ENCODE results near the gene FFAR1. TPM values are rescaled to one million over a fixed set of nuclear protein-coding genes. Genes with fewer than 3 reads are reported as not detected.
"Not testable (repeated sequence)": the region's sequence is repeated elsewhere in the genome, so short reads cannot be mapped to it uniquely, and the experiment has no call there.

Gene FFAR1
- total RNA-seq, 4 donors from 2014 or later: 0.32 TPM; not detected in 3

DNA sequence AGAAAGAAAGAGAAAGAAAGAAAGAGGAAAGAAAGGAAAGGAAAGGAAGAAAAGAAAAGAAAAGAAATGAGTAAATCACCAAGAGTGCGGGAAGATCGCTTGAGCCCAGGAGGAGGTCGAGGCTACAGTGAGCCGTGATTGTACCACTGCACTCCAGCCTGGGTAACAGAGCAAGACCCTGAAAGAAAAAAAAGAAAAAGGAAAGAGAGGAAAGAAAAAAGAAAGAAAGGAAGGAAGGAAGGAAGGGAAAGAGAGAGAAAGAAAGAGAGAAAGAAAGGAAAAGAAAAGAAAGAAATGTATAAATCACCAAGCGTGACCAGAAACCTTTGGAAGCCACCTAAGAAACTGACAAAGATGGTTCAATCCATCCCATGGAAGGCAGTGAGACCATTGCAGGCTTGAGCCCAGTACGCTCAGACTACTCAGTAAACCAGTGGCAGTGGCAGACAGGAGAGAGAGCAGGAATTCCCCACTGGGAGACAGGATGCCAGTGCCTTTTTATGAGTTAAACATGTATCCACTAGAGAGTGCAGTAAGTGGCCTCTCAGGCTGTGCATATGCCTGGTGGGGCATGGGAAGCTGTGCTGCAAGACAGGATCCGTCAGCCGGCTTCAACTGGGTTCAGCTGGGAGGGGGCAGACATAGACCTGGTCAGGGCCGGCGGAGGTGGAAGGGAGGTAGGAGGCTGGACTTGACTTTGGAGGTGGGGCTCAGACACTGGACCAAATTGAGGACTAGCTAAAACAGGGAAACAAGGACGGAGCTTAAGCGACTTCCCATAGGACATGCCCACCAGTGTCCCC, 28.0 kb downstream of the FFAR1 start:
- in situ Hi-C loops (cut with MboI; ENCODE audit: low pct_ligation_motif_present in 1 of 4, low pct_unique_long_range_greater_than_20kb in 1 of 4, low sequenced_read_pairs in 3 of 4) (no loop called here), intact Hi-C loops (cut with DNase I; ENCODE audit: low total_unique reads) (no loop called here)
- no peaks in the 10 kb centered on the region for H3K36me3 ChIP-seq
- no peaks in the 10 kb centered on the region for H3K9me3 ChIP-seq
- no peaks in the 10 kb centered on the region for H3K27me3 ChIP-seq
- no peak overlapping the region for H3K27ac ChIP-seq
- TF ChIP-seq EP300 (IDR thresholded peaks at IDR 0.05; ENCODE audit: low read depth): no peak
- TF ChIP-seq, protein P1, sequence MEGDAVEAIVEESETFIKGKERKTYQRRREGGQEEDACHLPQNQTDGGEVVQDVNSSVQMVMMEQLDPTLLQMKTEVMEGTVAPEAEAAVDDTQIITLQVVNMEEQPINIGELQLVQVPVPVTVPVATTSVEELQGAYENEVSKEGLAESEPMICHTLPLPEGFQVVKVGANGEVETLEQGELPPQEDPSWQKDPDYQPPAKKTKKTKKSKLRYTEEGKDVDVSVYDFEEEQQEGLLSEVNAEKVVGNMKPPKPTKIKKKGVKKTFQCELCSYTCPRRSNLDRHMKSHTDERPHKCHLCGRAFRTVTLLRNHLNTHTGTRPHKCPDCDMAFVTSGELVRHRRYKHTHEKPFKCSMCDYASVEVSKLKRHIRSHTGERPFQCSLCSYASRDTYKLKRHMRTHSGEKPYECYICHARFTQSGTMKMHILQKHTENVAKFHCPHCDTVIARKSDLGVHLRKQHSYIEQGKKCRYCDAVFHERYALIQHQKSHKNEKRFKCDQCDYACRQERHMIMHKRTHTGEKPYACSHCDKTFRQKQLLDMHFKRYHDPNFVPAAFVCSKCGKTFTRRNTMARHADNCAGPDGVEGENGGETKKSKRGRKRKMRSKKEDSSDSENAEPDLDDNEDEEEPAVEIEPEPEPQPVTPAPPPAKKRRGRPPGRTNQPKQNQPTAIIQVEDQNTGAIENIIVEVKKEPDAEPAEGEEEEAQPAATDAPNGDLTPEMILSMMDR (IDR thresholded peaks at IDR 0.05): no peak
- TF ChIP-seq POLR2A (IDR thresholded peaks at IDR 0.05): no peak
- no peak for TF ChIP-seq POLR2AphosphoS5 (IDR thresholded peaks at IDR 0.05)
- no peak for DNase-seq
- 90 to 92% methylated on average over 11 to 12 of the region's 12 CpGs for WGBS, 2 donors (ENCODE audit: low coverage in 1 of 2)
- H3K4me1 ChIP-seq: peaks cover 0 to 8% (median 2%) of the 10 kb centered on the region in 4 donors
- no peak overlapping the region for H3K4me3 ChIP-seq

DNA sequence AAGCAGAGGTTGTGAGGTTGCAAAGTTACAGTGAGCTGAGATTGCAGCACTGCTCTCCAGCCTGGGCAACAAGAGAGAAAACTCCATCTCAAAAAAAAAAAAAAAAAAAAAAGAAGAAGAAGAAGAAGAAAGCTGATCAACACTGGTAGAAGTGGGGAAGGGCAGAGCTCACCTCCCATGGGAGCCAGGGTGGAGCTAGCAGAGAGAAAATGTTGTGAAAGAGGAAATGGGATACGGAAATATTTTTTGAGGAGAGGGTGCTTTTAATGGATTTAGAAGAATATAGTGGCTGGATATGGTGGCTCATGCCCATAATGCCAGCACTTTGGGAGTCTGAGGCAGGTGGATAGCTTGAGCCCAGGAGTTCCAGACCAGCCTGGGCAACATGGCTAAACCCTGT, 30.0 kb downstream of the FFAR1 start:
- intact Hi-C loops (cut with DNase I; ENCODE audit: low total_unique reads): no loop called here
- in situ Hi-C loops (cut with MboI; ENCODE audit: low pct_ligation_motif_present in 1 of 4, low pct_unique_long_range_greater_than_20kb in 1 of 4, low sequenced_read_pairs in 3 of 4): no loop called here
- H3K27ac ChIP-seq: no peak overlapping the region
- H3K27me3 ChIP-seq: no peaks in the 10 kb centered on the region
- H3K36me3 ChIP-seq: no peaks in the 10 kb centered on the region
- peaks cover 0 to 8% (median 2%) of the 10 kb centered on the region in 4 donors for H3K4me1 ChIP-seq
- TF ChIP-seq, protein P1 (IDR thresholded peaks at IDR 0.05): no peak
- TF ChIP-seq EP300 (IDR thresholded peaks at IDR 0.05; ENCODE audit: low read depth) (no peak), POLR2AphosphoS5 (IDR thresholded peaks at IDR 0.05) (no peak), POLR2A (IDR thresholded peaks at IDR 0.05) (no peak)
- H3K4me3 ChIP-seq: no peak overlapping the region
- H3K9me3 ChIP-seq: no peaks in the 10 kb centered on the region
- WGBS, 2 donors (ENCODE audit: low coverage in 1 of 2): 14 to 63% methylated on average over 1 of the region's 1 CpG
- DNase-seq: no peak

DNA sequence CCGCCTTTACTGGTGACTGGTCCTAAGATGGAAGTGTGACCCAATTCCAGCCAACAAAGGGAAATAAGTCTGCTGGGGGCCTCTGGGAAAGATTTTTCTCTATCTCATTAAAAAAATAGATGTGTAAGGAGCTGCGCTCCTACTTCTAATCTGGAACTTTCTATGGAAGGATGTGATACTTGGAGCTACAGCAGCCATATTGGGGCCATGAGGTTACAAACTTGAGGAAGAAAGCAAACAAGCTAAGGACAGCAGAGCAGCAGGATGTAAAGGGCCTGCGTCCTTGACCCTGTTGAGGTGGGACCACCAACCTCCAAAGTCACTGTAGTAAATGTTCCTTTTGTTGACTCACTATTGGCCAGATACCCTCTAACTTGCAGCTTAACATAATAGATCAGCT, 30.7 kb downstream of the FFAR1 start:
- intact Hi-C loops (cut with DNase I; ENCODE audit: low total_unique reads): no loop called here
- no peak for TF ChIP-seq EP300 (IDR thresholded peaks at IDR 0.05; ENCODE audit: low read depth)
- TF ChIP-seq, protein P1 (IDR thresholded peaks at IDR 0.05): no peak
- no peak for TF ChIP-seq POLR2A (IDR thresholded peaks at IDR 0.05)
- TF ChIP-seq POLR2AphosphoS5 (IDR thresholded peaks at IDR 0.05): no peak
- in situ Hi-C loops (cut with MboI; ENCODE audit: low pct_ligation_motif_present in 1 of 4, low pct_unique_long_range_greater_than_20kb in 1 of 4, low sequenced_read_pairs in 3 of 4): no loop called here
- H3K4me1 ChIP-seq: peaks cover 0 to 8% (median 2%) of the 10 kb centered on the region in 4 donors
- no peak overlapping the region for H3K27ac ChIP-seq
- no peaks in the 10 kb centered on the region for H3K36me3 ChIP-seq
- WGBS, 2 donors (ENCODE audit: low coverage in 1 of 2): 86 to 98% methylated on average over 1 to 3 of the region's 3 CpGs
- H3K27me3 ChIP-seq: no peaks in the 10 kb centered on the region
- no peak overlapping the region for H3K4me3 ChIP-seq
- H3K9me3 ChIP-seq: no peaks in the 10 kb centered on the region
- no peak for DNase-seq

DNA sequence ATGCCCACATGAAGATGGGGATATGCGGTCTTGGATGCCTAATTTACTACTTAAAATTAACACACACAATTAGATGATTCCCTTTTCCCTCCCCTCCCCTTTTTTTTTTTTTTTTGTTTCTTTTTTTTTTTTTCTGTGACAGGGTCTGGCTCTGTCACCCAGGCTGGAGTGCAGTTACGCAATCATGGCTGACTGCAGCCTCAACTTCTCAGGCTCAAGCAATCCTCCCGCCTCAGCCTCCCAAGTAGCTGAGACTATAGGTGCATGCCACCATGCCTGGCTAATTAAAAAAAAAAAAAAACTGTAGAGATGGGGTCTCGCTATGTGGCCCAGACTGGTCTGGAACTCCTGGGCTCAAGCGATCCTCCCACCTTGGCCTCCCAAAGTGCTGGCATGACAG, 31.8 kb downstream of the FFAR1 start:
- in situ Hi-C loops (cut with MboI; ENCODE audit: low pct_ligation_motif_present in 1 of 4, low pct_unique_long_range_greater_than_20kb in 1 of 4, low sequenced_read_pairs in 3 of 4); H3K36me3 ChIP-seq; H3K4me3 ChIP-seq; DNase-seq; H3K9me3 ChIP-seq; H3K27ac ChIP-seq; H3K4me1 ChIP-seq; intact Hi-C loops (cut with DNase I; ENCODE audit: low total_unique reads); H3K27me3 ChIP-seq: not testable (repeated sequence)
- 85 to 90% methylated on average over 2 to 5 of the region's 5 CpGs for WGBS, 2 donors (ENCODE audit: low coverage in 1 of 2)

All from transverse colon (tissue), 4 donors.